GM18526 (cell line): Measurements from ENCODE around the gene SZT2.
A peak's percentile ranks its signal among the peaks of the same experiment; 100 is the strongest.

Experiments used
- POLR2A ChIP-seq: IDR thresholded peaks from 3 replicates; pipeline ENCODE4 v1.6.1; 2011; ENCODE audit not compliant: insufficient read length; ENCODE audit errors: extremely low read depth

The SZT2 gene

DNA sequence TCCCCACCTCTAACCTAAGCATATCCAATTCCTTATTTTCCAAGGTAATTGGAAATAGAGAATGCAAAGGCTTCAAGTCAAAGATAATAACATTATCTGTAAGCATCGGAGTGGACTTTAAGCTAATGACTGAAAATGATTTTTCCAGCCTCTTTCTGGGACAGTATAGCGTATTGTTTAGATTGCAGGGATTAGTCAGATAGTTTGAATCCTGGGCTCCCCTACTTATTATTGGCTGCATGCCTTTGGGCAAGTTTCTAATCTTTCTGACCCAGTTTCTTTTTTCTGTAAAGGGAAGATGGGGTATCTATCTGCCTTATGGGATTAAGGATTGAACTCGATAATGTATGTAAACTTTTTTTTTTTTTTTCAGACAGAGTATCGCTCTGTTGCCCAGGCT is 32.4 kb upstream of the SZT2 start:
- no peak for TF ChIP-seq POLR2A

DNA sequence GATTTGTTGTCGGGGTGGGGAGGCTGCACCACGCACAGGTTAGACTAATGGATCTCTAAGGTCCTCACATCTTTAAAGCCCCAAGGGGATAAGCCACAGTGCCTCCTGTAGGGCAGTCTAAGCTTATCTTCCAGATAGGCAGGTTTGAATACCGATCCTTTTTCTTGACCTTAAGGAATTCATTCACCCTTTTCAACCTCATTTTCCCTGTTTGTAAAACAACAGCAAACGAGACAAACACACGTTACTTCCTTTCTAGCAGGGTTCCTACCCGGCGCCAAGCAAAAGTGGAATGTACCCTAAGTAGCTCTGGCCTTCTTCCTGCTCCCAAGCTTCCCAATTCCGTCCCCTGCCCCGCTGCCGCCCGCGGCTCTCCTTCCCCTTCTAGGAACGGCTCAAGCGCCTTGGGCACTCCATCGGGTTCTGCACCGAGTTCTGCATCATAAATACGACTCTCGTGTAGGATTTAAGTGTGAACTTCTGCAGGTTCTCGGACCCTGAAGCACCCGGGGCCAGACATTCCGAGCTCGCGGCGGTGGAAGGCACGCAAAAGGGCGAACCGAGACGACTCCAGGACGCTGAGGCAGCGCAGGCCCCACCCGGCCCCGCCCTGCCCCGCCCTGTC is 31.5 kb upstream of the SZT2 start:
- peak; percentile 52 for TF ChIP-seq POLR2A

DNA sequence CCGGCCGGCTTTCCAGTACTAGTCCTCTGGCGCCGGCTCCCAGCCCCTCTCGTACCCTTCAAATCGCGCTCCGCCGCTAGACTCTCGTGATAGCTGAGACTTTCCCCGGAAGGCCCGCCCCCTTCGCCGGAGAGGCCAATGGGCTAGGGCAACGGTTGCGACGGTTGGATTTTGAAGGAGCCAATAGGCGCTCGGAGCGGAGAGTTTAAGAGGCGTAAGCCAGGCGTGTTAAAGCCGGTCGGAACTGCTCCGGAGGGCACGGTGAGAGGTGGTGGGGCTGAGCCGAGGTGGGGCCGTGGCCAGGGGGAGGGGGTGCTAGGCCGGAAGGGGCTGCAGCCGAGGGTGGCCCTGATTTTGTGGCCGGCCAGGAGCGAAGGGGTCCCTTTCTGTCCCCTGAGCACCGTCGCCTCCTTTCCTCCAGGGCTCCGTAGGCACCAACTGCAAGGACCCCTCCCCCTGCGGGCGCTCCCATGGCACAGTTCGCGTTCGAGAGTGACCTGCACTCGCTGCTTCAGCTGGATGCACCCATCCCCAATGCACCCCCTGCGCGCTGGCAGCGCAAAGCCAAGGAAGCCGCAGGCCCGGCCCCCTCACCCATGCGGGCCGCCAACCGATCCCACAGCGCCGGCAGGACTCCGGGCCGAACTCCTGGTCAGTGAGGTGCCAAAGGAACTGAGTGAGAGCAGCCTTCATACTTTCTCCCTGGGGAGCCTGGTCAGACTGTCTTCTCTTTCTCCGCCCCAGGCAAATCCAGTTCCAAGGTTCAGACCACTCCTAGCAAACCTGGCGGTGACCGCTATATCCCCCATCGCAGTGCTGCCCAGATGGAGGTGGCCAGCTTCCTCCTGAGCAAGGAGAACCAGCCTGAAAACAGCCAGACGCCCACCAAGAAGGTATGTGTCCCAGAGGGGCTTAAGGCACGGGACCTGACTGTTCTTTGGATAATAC is 30.7 kb upstream of the SZT2 start, which contains the start of gene CDC20:
TSS of gene CDC20 (plus strand) at position 236 of the 948 bp plus-strand sequence. CDS start at position 471, 235 bp downstream.
- peak; percentile 75 for TF ChIP-seq POLR2A

DNA sequence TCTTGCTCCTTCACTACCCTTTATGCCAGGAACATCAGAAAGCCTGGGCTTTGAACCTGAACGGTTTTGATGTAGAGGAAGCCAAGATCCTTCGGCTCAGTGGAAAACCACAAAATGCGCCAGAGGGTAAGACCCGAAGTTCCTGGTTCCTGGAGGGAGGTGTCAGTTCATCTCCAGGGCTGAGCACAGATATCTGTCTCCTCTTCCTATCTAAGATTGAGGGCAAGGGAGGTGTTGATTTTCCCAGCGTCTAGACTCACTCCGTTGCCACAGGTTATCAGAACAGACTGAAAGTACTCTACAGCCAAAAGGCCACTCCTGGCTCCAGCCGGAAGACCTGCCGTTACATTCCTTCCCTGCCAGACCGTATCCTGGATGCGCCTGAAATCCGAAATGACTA is 30.0 kb upstream of the SZT2 start:
- no peak for TF ChIP-seq POLR2A

DNA sequence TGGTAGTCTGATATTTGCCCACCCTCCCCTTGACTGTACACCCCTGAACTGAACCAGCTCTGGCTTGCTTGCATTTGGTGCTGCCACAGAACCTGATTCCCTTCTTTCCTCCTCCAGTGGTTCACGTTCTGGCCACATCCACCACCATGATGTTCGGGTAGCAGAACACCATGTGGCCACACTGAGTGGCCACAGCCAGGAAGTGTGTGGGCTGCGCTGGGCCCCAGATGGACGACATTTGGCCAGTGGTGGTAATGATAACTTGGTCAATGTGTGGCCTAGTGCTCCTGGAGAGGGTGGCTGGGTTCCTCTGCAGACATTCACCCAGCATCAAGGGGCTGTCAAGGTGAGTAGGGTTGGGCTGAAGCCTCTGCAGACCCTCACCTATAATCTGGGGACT is 29.1 kb upstream of the SZT2 start:
- no peak for TF ChIP-seq POLR2A

DNA sequence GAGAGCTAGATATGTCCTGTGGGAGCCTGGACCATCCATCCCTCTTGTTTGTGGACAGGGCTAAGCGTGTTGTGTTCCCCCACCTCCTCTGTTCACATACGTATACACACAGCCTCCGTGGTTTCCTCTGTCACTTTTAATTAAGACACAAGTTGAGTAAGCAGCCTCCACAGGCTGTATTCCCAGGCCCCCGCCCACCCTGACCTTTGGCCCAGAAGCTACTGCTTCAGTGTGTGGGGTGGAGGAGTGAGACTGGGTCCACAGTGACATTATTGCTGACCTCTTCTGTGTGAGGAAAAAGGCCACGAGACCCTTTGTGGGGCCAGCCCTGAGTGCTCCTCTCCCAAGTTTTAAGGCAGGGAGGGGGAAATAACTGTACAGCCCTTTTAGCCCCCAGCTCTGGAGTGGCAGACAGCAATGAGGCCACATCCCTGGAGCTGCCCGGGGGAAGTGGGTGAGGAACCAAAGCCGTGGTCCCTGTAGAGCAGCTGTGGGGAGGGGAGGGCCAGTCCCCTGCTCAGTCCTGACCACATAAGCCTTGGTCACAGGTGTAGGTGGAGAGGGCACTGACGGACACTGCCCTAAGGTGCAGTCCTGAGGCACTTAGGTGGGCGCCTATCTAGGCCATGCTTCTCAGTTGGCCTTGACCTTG is 26.3 kb upstream of the SZT2 start:
- no peak for TF ChIP-seq POLR2A

DNA sequence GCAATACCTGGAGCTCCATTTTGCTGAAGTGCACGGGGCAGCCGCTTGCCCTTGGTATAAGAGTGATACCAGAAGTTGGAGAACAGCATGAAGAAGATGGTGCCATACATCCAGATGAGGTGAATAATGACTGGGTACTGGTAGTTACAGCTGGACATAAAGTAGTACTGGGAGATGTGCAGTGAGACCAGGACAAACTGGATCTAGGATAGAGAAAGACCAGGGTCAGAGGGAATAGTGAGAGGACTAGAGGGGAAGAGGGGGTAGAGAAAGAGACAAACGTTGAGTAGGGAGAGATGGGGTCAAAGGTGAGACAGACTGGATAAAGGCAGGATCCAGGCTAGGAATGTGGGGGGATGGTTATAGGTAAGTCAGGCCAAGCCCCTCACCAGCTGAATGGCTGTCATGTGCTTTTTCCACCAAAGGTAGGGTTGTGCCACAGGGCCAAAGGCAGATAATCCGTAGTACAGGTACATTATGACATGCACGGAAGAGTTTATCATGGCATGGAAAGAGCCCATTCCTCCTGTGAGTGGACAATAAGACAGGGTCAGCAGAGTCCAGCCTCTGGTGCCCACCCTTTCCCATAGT is 25.7 kb upstream of the SZT2 start:
- no peak for TF ChIP-seq POLR2A

DNA sequence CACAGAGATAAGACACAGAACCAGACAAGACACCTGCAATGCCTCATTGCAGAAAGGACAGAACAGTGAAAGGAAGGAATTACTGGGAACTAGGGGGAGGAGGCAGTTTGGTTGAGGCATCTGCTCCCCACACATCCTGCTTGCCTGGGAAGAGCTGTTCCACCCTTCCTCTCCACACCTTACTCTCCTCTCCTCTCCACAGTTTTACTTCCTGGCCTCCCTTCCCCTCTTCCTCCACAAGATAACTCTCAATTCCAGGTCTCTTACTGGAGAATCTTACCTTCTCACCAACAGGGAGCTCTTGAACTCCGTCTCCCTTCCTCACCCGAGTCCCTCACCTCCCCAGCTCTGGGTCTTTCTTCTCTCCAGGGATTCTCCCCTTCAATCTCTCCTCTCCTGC is 24.0 kb upstream of the SZT2 start:
- TF ChIP-seq POLR2A = no peak

DNA sequence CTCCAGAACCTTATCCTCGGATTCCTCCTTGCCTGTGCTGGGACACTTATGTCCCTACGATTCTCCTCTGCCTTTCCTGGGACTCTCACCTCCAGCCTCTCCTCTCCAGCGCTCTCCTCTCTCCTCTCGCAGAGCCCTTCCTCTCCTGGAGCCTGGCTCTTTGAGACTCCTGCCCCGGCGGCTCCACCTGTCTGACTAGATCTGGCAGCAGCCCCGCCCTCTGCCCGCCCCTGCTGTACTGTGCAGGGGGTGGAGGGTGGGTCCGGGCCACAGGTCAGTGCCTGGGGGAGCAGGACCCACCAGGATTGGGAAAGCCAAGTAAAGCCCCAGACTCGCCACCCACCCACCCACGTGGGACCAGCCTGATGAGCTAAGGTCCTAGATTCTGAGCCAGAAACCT is 23.5 kb upstream of the SZT2 start:
- TF ChIP-seq POLR2A = no peak

DNA sequence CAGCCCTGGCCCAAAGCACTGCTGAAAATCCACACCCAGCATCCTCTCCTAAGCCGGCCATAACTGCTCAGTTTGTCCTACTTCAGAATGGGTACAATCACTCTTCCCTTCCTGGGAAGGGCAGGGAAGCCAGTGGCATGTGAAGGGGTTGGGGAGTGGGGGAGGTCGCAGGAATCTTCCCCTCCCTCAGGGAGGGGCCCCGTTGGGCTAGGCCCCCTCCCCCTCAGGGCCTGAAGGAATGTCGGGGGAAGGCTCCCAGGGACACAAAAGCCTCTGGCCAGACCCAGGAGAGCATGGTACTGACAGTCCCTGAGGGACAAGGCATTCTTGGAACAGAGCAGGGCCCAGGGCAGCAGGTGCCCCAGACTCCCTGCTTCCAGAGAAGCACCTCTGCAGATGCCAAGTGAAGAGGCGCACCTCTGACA is 23.1 kb upstream of the SZT2 start:
- TF ChIP-seq POLR2A = no peak

DNA sequence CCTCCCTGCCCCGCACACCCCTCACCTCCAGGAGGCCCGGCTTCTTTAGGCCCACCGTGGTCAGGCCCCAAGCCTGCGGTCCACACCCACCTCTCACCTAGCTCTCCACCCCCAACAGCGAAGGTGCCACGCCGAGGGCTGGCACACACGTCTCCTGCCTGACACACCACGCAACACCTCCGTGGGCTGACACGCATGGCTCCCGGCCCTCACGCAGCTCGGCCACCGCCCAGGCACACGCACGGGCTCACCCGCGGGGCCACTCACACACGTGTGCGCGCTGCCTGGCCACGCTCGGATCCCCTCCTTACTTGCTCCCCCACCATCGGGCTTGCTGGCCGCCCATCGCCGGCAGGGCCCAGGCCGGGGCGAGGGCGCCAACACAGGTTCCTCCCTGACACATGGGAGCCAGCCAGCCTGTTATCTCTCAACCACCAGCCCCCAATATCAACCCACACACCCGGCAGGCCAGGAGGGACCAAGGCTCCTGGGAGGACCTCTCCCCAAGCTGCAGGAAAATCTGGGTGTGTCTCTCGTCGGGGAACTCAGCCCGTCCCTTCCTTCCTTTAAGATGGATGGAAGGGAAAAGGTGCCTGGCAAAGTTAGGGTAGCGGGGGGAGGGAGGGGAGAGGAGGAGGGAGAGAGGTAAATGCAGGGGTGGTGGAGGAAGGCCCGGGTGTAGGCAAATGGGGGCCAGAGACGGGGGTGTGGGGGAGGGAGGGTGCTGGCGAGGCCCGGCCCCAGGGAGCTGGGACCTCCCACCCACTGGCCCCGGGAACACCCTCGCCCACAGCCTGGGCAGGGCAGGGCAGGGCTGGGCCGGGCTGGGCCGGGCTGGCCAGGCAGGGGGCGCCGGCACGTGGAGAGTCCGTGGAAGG is 22.4 kb upstream of the SZT2 start:
- TF ChIP-seq POLR2A = no peak

DNA sequence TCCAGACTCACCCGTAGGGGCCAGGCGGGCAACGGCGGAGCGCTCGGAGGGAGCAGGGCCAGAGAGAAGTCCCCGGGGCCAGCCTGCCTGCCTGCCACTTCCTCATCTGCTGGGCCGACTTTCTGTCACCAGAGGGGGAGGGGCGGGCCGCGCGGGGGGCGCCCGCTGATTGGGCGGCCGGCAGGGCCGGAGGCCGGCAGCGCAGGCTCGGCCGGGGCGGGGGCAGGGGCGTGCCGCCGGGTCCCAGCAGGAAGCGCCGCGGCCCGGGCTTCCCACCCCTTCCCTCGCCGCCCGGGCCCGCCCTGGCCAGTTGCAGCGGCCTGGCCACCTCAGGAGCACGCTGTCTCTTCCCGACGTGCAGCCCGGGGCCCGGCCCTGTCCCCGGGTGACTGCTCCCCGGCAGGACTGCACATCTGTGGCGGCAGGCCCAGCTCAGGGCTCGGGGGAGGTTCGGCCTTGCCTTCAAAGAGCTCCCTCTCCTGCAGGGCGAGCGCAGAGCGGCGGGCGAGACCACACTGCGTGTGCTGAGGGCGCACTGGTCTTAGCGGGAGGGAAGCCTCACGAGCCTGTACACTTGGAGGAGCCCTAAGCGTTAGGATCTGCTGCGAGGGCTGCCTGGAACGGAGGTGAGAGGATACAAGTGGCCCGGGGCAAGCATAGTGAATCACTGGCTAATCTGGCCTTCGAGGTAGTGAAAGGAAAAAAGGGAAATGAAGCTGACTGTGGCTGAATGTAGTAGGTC is 21.6 kb upstream of the SZT2 start, which contains the start of gene ELOVL1:
TSS of gene ELOVL1 (minus strand) at position 108 of the 742 bp plus-strand sequence. CDS start 2,402 bp downstream, outside the sequence.
- TF ChIP-seq POLR2A = peak; percentile 89

DNA sequence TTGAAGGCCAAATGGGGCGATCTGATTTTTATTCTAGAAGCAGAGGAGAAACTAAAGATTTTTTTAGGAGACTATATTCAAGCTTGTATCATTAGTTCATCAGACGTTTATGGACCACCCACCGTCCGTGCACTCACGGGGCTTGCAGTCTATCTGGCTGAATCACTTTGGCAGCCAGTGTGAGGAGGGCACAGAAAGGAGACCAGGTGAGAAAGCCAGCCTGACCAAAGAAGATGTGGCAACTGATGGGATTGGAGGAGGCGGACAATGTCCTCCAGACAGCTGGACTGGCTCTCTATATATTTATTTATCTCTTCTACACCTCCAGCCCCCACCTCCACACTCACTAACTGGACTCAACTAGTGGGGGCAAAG is 21.1 kb upstream of the SZT2 start:
- TF ChIP-seq POLR2A = no peak

DNA sequence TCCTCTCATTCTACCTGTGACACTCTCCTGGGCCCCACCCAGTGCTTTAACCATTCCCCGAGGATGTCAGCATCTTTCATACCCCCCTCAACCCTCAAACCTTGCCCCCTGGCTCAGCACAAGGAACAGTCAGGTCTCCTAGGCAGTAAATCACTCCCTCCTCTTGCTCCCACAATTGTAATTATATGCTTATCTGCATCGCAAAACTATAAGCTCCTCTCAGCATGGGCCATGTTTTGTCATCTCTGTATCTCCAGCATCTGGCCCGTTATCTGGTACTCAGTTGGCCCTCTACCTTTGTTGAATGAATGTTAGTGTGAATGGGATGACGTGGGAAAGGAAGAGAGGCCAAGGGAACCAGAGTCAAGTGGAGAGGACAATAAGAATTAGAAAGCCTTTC is 19.1 kb upstream of the SZT2 start:
- no peak for TF ChIP-seq POLR2A

DNA sequence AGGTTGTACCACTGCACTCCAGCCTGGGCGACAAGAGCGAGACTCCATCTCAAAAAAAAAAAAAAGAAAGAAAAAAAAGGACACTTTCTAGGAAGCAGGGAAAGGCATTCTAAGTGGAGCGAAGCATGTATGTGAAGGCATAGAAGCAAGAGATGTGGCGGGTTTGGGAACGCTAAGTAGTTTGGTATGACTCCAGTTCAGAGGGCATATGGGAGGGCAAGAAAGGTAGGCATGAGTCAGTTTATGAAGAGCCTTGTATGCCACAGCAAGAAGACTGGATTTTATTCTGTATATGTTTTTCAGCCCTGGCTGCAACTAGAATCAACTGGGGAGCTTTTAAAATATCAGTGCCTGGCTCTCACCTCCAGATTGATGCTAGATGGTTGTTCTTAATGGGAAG is 17.5 kb upstream of the SZT2 start:
- no peak for TF ChIP-seq POLR2A
